ENCODE results near the gene CASP8AP2. TPM values are rescaled to one million over a fixed set of nuclear protein-coding genes. Genes with fewer than 3 reads are reported as not detected.

Gene CASP8AP2
- total and polyA plus RNA-seq, 2 of the 13 experiments (the other 11 are each of a cell fraction or from before 2014, with no cell fraction given) = 5.7 to 13.5 TPM

DNA sequence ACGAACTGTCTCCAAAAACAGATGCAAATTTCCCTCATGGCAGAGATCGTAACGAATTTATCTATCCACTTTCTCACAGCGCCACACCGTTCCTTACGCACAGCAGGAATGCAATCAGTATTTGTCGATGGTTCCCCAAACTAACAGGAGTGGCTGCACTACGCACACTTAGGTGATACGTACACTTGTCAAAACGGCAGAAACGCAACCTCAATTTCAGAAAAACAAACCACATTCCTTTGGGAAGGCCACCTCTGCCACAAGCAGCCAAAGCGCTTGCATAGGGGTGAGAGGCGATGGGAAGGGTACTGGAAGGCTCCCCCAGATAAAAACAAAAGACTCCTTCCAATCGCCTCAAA lies 10.7 kb upstream of the CASP8AP2 start (continued):
- TF ChIP-seq, protein P1, sequence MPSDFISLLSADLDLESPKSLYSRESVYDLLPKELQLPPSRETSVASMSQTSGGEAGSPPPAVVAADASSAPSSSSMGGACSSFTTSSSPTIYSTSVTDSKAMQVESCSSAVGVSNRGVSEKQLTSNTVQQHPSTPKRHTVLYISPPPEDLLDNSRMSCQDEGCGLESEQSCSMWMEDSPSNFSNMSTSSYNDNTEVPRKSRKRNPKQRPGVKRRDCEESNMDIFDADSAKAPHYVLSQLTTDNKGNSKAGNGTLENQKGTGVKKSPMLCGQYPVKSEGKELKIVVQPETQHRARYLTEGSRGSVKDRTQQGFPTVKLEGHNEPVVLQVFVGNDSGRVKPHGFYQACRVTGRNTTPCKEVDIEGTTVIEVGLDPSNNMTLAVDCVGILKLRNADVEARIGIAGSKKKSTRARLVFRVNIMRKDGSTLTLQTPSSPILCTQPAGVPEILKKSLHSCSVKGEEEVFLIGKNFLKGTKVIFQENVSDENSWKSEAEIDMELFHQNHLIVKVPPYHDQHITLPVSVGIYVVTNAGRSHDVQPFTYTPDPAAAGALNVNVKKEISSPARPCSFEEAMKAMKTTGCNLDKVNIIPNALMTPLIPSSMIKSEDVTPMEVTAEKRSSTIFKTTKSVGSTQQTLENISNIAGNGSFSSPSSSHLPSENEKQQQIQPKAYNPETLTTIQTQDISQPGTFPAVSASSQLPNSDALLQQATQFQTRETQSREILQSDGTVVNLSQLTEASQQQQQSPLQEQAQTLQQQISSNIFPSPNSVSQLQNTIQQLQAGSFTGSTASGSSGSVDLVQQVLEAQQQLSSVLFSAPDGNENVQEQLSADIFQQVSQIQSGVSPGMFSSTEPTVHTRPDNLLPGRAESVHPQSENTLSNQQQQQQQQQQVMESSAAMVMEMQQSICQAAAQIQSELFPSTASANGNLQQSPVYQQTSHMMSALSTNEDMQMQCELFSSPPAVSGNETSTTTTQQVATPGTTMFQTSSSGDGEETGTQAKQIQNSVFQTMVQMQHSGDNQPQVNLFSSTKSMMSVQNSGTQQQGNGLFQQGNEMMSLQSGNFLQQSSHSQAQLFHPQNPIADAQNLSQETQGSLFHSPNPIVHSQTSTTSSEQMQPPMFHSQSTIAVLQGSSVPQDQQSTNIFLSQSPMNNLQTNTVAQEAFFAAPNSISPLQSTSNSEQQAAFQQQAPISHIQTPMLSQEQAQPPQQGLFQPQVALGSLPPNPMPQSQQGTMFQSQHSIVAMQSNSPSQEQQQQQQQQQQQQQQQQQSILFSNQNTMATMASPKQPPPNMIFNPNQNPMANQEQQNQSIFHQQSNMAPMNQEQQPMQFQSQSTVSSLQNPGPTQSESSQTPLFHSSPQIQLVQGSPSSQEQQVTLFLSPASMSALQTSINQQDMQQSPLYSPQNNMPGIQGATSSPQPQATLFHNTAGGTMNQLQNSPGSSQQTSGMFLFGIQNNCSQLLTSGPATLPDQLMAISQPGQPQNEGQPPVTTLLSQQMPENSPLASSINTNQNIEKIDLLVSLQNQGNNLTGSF (CRISPR knock-in tag; IDR thresholded peaks at IDR 0.05) = no peak
- TF ChIP-seq ZNF570 (CRISPR knock-in tag; IDR thresholded peaks at IDR 0.05; ENCODE audit: borderline replicate concordance) (no peak), REL (CRISPR knock-in tag; conservative IDR thresholded peaks at IDR 0.05) (0 out of 2 replicates have a peak, but pooled peaks have one; percentile 6), NR2F6 (IDR thresholded peaks at IDR 0.05) (no peak), NR2F6 (CRISPR knock-in tag; IDR thresholded peaks at IDR 0.05) (no peak)
- TF ChIP-seq, protein P2, sequence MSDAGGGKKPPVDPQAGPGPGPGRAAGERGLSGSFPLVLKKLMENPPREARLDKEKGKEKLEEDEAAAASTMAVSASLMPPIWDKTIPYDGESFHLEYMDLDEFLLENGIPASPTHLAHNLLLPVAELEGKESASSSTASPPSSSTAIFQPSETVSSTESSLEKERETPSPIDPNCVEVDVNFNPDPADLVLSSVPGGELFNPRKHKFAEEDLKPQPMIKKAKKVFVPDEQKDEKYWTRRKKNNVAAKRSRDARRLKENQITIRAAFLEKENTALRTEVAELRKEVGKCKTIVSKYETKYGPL (CRISPR knock-in tag; IDR thresholded peaks at IDR 0.05) = 0 out of 2 replicates have a peak, but pooled peaks have one; percentile 10

Data from HepG2 (cell line).